Myometrial cell (primary cell): Measurements from ENCODE around the gene HNRNPA1L2. TPM values are rescaled to one million over a fixed set of nuclear protein-coding genes. Genes with fewer than 3 reads are reported as not detected.

Experiments
- total RNA-seq: library from RNA; depleted of rRNA; stranded (reverse); fragments of >200 nt; gene quantifications from 2 replicates; pipeline ENCODE4 v1.2.3, GENCODE V29; 2015

The HNRNPA1L2 gene
- total RNA-seq: 0.89 and 1.2 TPM in 2 replicates

DNA sequence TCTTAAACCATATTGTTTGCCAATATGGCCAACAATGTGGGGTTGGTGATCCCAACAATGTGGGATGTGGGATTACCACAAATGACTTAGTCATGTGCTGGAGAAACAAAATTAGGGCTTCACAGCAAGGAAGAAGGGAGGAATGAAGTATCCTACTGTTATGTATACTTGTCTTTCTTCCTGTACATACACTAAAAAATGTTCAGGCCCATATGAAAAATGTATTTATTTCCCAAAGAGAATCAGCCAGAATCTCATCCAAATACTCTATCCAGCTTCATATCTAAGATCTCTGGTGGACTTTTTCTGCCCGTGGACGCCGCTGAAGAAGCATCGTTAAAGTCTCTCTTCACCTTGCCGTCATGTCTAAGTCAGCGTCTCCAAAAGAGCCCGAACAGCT, at the start of gene HNRNPA1L2:
Gene HNRNPA1L2 (plus strand): TSS at position 301 of the 400 bp plus-strand sequence. CDS start 62 bp downstream, at position 363.

GRCh38 chr13:52652196-52652979, 10.2 kb downstream of the HNRNPA1L2 start, which contains the start of gene SUGT1:
TSS of gene SUGT1 (plus strand) at chr13:52652836. CDS start at chr13:52652921, 85 bp downstream.

Other genes starting within 250 kb of the HNRNPA1L2 start
- gene THSD1, start 236.3 kb upstream of the HNRNPA1L2 start, total RNA-seq: 4.6 and 7.8 TPM in 2 replicates
- gene VPS36, start 191.8 kb upstream of the HNRNPA1L2 start, total RNA-seq: 22.7 and 33.4 TPM in 2 replicates
- 28.0 and 38.1 TPM in 2 replicates for gene CKAP2, start 187.0 kb upstream of the HNRNPA1L2 start, total RNA-seq
- 44.7 and 51.4 TPM in 2 replicates for gene SUGT1, start 10.4 kb downstream of the HNRNPA1L2 start, total RNA-seq
- gene CNMD, start 97.4 kb downstream of the HNRNPA1L2 start, total RNA-seq: not detected in 2 replicates
- not detected in 2 replicates for gene PCDH8, start 206.2 kb downstream of the HNRNPA1L2 start, total RNA-seq